HG03095 (cell line): Measurements from ENCODE around the gene TSPAN9.

Experiments used
- ATAC-seq: cut with Tn5 transposase; IDR thresholded peaks from one replicate; pipeline ENCODE4 v1.9.1; 2021; ENCODE audit warnings: moderate library complexity; ENCODE audit not compliant: unreplicated experiment

The TSPAN9 gene

GRCh38 chr12:3284405-3284804 is 207.2 kb downstream of the TSPAN9 start:
- ATAC-seq: no peak

DNA sequence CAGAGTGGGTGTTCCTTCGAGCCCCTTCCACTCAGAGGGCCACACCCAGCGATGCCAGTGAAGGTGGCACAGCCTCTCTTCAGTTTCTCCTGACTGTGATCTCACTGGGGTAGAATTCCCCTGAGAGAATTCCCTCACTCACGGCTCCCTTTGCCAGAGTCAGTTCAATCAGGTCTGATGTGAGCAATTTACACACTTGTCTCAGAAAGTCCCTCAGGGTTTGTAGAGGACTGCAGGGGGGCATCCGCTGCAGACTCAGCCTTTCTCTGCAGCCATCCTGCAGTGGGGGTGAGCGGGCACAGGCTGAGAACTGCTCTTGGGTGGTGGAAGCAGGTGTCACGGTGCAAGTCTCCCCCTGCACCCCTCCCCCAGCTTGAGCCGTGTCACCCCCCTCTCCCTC is 208.4 kb downstream of the TSPAN9 start:
- ATAC-seq: no peak

GRCh38 chr12:3288690-3289089 is 211.5 kb downstream of the TSPAN9 start:
- ATAC-seq: no peak

DNA sequence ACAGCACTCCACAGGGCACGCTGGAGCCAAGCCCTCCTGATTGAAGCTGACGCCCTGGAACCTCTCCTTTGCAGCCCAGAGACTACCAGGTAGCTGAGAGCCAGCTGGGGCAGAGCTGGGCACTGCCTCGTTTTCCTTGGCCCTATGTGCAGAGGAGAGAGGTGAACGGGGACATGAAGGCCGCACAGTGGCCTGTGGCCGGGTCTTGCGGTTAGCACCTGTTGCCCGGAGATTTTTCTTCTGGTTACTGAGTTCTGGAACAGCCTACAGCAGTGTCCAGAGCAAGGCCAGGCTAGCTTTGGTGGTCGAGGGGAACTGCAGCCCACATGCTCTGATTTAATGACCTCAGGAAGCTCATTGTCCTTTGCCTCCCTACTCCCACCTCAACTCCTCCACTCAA is 212.5 kb downstream of the TSPAN9 start:
- no peak for ATAC-seq

- no peak for ATAC-seq
Observed at GRCh38 chr12:3291939-3292338, 214.8 kb downstream of the TSPAN9 start.

DNA sequence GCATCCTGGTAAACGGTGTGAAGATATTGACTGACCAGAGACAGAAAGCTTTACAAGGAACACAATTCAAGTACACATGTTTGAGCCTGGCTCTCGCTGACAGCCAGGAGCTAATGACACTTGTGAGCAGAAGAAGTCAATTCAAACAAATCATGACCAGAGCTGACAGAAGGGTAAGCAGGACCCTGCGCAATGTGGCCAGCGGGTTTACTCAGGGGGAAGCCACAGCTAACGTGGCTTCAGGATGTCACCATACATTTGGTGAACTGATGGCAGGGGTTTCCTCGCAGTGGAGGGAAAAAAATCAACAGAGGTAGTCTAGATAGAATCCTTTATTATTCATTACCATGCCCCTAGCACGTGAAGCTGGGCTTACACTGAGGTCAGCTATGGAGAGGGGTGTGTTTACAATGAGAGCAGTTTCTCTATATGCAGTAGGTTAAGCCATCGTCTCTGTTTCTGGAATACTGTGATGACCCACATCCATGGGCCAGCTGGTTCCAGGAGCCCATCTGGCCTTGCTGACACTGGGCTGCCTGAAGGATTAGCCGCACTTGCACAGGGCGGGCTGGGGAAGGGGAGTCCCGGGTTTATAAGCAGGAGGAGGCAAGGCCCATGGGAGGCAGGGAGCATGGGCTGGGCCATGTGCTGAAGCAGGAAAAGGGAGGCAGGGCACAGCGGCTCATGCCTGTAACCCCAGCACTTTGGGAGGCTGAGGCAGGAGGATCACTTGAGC is 215.7 kb downstream of the TSPAN9 start:
- no peak for ATAC-seq

- no peak for ATAC-seq
Observed at GRCh38 chr12:3293446-3294161, 216.4 kb downstream of the TSPAN9 start.

DNA sequence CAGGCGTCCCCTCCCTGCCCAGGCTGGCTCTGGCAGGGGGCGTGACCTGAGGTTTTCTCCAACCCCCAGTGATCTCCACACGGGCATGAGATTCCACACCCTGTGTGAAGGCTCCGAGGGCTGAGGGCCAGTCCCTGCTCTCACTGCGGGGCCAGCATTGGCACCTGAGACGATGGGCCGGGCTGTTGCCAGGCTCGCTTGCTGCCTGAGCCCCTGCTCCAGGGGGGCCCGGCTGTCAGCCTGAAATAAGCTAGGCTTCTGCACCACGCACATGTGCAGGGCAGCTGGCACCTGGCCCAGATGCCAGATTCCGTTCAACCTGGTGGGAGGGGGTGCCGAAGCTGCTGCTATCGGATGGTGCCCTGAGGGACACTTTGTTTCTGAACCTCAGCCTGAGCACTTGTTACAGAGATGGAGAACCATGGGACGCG is 217.3 kb downstream of the TSPAN9 start:
- ATAC-seq: no peak

DNA sequence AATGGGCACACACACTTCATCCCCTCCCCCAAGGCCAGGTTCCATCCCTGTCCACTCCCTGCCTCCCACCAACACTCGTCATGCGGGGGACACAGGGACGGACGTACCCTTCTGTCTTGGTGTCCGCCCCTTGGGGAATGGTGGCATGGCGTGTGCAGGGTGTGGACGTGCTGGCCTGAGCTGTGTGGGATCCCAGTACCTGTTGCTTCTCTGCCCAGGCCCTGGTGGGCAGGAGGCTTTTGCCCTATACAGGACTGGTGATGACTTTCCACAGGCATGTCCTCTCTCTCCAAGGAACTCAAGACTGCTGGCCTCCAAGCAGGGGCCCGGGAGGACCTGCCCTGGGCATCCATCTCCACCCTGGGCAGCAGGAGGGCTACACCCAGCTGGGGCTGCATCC is 218.0 kb downstream of the TSPAN9 start:
- no peak for ATAC-seq

GRCh38 chr12:3295646-3296408 is 218.6 kb downstream of the TSPAN9 start:
- ATAC-seq: no peak

- no peak for ATAC-seq
Observed at GRCh38 chr12:3296409-3296701, 219.2 kb downstream of the TSPAN9 start.

DNA sequence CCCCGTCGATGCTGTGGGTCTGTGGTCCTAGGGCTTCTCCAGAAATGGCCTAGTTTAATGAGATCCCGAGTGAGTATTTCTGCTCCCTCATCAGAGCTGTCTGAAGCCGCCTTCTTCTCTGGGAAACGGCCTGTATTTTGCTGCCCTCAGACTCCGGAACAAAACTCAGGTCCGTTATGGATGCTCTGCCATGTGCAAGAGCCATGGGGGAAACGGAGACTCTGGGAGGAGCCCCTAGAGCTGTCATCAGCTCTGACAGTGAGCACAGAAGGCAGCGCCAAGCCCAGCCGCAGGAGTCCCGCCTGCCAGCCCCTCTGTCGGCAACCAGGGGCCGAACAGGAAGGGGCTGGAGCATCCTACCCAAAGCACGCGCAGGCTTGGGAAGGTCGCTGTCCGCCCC is 221.4 kb downstream of the TSPAN9 start:
- ATAC-seq: no peak

GRCh38 chr12:3299929-3300832 is 223.0 kb downstream of the TSPAN9 start:
- peak; percentile 56 for ATAC-seq

DNA sequence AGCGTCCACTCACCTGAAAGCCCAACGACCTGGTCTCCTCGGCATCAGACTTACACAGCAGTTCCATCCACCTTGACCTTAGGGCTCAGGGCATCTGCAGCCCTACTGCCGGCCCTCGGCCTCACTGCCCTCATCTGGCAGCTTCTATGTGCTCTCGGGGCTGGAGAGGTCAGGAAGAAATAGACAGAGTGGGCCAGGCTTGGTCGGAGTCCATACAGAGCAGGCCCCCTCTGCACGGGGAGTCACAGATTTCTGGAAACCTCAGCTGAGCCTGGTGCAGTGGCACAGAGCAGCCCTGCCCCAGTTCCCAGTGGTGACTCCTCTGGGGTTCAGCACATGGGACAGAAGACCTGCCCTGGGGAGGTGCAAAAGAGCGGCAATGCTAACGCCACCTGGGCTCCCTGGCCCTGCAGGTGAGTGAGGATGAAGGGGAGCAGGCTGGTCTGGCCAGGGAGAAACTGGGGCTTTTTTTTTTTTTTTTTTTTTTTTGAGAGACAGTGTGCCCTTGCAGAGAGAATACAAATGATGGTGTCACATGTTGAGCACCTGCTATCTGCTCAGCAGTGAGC is 223.7 kb downstream of the TSPAN9 start:
- no peak for ATAC-seq

DNA sequence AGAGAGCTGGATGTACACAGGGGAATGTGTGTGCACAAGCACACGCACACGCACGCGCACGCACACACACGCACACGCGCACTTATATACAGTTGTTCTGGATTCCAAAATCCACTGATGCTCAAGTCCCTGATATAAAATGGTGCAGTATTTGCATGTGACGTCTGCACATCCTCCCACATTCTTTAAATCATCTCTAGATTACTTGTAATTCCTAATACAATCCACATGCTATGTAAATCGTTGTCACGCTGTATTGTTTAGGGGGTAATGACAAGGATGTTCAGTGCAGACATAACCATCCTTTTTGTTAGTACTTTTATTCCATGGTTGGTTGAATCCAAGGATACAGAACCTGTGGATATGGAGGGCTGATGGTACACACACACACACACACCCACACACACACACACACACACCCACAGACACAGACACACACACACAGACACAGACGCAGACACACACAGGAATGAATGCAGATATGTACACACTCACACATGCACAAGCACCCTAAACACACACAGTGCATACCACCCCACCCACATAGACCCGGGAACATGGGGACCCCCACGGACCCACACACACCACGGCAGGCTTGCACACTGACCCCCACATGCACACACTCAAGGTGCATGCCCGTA is 225.3 kb downstream of the TSPAN9 start:
- no peak for ATAC-seq

DNA sequence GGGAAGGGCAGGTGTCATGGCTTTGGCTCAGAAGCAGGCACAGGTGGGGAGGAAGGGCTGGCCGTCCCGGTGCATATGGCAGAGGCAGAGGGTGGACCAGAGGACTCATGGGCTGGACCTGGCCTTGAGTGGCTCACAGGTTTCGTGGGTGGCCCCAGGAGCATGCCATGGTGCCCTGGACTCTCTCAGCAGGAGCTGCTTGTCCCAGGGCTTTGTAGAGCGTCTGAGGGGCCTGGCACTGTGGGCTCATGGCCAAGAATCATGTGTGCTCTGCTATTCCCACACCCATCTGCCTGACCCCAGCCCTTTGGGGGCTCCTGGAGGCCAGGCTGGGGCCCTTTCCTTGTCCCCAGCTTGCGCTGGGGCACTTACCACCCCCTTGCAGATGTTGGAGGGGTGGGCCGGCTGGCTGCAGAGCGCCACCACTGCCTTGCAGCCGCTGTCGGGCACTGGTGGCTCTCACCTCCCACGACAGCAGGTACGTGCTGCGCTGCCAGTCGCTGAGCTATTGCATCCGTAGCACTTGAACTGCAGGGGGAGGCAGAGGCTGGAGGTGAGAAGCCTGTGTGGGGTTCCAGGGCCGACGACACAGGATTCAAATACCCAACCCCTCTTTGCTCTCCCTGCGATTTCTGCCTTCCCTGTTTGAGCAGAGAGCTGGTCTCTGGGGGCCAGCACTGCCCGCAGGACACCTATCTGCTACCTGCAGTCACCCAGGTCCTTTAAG is 226.4 kb downstream of the TSPAN9 start:
- no peak for ATAC-seq

GRCh38 chr12:3304436-3305165 is 227.4 kb downstream of the TSPAN9 start:
- no peak for ATAC-seq

GRCh38 chr12:3305464-3305863 is 228.3 kb downstream of the TSPAN9 start:
- no peak for ATAC-seq
